ENCODE data around the gene ANKRD12. TPM values are rescaled to one million over a fixed set of nuclear protein-coding genes. Genes with fewer than 3 reads are reported as not detected.

Gene ANKRD12
- total RNA-seq, 4 donors from 2014 or later = 45.6 to 58.6 (median 47.4) TPM

GRCh38 chr18:9319333-9319732 lies 182.8 kb downstream of the ANKRD12 start:
- no peak for TF ChIP-seq CTCF (IDR thresholded peaks at IDR 0.05)
- DNase-seq (ENCODE audit: low spot score) (no peak), ATAC-seq (ENCODE audit: low FRiP score) (no peak)

- no peak for DNase-seq (ENCODE audit: low spot score)
- ATAC-seq (ENCODE audit: low FRiP score) = no peak
- no peak for TF ChIP-seq CTCF (IDR thresholded peaks at IDR 0.05)
Measured at GRCh38 chr18:9321017-9321452, 184.5 kb downstream of the ANKRD12 start.

GRCh38 chr18:9321736-9322135 lies 185.2 kb downstream of the ANKRD12 start:
- DNase-seq (ENCODE audit: low spot score) = no peak
- no peak for ATAC-seq (ENCODE audit: low FRiP score)
- TF ChIP-seq CTCF (IDR thresholded peaks at IDR 0.05) = no peak

GRCh38 chr18:9322744-9323143 lies 186.2 kb downstream of the ANKRD12 start:
- TF ChIP-seq CTCF (IDR thresholded peaks at IDR 0.05) = no peak
- ATAC-seq (ENCODE audit: low FRiP score) (no peak), DNase-seq (ENCODE audit: low spot score) (no peak)

- DNase-seq (ENCODE audit: low spot score) = no peak
- ATAC-seq (ENCODE audit: low FRiP score) = no peak
Measured at GRCh38 chr18:9323750-9324445, 187.3 kb downstream of the ANKRD12 start.

GRCh38 chr18:9325716-9326115 lies 189.1 kb downstream of the ANKRD12 start:
- TF ChIP-seq CTCF (IDR thresholded peaks at IDR 0.05) = no peak
- DNase-seq (ENCODE audit: low spot score) (no peak), ATAC-seq (ENCODE audit: low FRiP score) (no peak)

More at GRCh38 chr18:9323750-9324445, 187.3 kb downstream of the ANKRD12 start:
- TF ChIP-seq CTCF (IDR thresholded peaks at IDR 0.05) = no peak

- ATAC-seq (ENCODE audit: low FRiP score) (no peak), DNase-seq (ENCODE audit: low spot score) (no peak)
- TF ChIP-seq CTCF (IDR thresholded peaks at IDR 0.05) = no peak
Measured at GRCh38 chr18:9328776-9329175, 192.2 kb downstream of the ANKRD12 start.
